A549 (cell line): ENCODE data around the gene SURF1.

Experiments used
- EP300 ChIP-seq, 2 experiments: fragments of >200 bp; sonication (Bioruptor Twin); formaldehyde crosslinking; IDR thresholded peaks; 2 replicates in 1 of 2; 3 replicates in 1 of 2; pipeline ENCODE4 v1.6.1; 2016 to 2017
- USF2 ChIP-seq: fragments of 450-650 bp; IDR thresholded peaks from 2 replicates; pipeline ENCODE4 v1.6.1; 2014; ENCODE audit warnings: antibody characterized with exemption
- TF ChIP-seq, protein P1 (sequence below): fragments of >200 bp; sonication (Bioruptor Twin); formaldehyde crosslinking; IDR thresholded peaks from 3 replicates; pipeline ENCODE4 v1.5.1; 2016
- TF ChIP-seq, protein P2 (sequence below): fragments of 200-600 bp; sonication (generic); IDR thresholded peaks from 2 replicates; pipeline ENCODE4 v1.6.1; 2016; ENCODE audit warnings: antibody characterized with exemption, mild to moderate bottlenecking, moderate library complexity

DNA sequence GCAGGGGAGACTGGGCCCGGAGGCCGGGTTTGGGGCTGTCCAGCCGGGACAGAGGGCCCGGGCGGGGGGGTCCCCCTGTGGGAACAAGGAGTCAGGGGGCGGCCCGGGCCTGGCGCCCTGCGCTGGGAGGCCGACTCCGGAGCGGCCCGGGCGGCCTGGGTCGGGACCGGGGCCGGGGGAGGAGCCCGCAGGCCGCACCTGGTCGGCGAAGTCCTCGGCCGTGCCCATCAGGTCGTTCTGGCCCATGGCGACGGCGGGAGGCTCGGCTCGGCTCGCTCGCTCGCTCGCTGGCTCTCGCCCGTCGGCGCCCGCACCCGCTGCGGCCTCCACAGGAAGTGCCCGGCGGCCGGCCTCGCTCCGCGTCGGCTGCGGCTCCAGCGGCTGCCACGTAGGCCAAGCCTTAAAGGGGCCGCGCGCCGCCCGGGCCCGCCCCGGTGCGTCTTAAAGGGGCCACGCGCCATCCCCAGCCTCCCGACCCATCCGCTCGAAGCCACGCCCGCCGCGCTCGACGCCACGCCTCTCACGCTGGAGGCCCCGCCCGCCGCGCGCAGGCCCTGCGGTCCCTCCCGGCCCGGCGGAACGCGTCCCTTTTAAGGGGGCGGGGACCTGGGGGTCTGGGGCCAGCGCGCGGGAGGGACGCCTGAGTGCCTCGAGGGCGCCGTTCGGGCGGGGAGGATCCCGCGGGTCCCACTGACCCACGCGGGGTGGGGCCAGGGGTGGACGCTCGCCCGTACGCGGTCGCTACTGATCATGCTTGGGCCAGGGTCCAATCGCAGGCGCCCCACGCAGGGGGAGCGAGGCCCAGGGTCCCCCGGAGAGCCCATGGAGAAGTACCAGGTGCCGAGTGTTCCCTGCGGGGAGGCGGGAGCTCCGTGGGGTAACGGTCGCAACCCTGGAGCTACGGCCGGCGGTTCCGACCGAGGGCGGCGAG, 19.7 kb upstream of the SURF1 start, which contains the start of the genes STKLD1 and SURF4:
- TF ChIP-seq EP300 (IDR thresholded peaks at IDR 0.05) = no peak
- TF ChIP-seq, protein P1, sequence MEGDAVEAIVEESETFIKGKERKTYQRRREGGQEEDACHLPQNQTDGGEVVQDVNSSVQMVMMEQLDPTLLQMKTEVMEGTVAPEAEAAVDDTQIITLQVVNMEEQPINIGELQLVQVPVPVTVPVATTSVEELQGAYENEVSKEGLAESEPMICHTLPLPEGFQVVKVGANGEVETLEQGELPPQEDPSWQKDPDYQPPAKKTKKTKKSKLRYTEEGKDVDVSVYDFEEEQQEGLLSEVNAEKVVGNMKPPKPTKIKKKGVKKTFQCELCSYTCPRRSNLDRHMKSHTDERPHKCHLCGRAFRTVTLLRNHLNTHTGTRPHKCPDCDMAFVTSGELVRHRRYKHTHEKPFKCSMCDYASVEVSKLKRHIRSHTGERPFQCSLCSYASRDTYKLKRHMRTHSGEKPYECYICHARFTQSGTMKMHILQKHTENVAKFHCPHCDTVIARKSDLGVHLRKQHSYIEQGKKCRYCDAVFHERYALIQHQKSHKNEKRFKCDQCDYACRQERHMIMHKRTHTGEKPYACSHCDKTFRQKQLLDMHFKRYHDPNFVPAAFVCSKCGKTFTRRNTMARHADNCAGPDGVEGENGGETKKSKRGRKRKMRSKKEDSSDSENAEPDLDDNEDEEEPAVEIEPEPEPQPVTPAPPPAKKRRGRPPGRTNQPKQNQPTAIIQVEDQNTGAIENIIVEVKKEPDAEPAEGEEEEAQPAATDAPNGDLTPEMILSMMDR = no peak
- TF ChIP-seq, protein P2, sequence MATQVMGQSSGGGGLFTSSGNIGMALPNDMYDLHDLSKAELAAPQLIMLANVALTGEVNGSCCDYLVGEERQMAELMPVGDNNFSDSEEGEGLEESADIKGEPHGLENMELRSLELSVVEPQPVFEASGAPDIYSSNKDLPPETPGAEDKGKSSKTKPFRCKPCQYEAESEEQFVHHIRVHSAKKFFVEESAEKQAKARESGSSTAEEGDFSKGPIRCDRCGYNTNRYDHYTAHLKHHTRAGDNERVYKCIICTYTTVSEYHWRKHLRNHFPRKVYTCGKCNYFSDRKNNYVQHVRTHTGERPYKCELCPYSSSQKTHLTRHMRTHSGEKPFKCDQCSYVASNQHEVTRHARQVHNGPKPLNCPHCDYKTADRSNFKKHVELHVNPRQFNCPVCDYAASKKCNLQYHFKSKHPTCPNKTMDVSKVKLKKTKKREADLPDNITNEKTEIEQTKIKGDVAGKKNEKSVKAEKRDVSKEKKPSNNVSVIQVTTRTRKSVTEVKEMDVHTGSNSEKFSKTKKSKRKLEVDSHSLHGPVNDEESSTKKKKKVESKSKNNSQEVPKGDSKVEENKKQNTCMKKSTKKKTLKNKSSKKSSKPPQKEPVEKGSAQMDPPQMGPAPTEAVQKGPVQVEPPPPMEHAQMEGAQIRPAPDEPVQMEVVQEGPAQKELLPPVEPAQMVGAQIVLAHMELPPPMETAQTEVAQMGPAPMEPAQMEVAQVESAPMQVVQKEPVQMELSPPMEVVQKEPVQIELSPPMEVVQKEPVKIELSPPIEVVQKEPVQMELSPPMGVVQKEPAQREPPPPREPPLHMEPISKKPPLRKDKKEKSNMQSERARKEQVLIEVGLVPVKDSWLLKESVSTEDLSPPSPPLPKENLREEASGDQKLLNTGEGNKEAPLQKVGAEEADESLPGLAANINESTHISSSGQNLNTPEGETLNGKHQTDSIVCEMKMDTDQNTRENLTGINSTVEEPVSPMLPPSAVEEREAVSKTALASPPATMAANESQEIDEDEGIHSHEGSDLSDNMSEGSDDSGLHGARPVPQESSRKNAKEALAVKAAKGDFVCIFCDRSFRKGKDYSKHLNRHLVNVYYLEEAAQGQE = no peak
- no peak for TF ChIP-seq USF2
